ENCODE measurements around the gene SFXN2. TPM values are rescaled to one million over a fixed set of nuclear protein-coding genes. Genes with fewer than 3 reads are reported as not detected.
"Not testable (repeated sequence)": the region's sequence is repeated elsewhere in the genome, so short reads cannot be mapped to it uniquely, and the experiment has no call there.

SFXN2 gene
- polyA plus RNA-seq, 1 experiment, result 6.5 TPM

DNA sequence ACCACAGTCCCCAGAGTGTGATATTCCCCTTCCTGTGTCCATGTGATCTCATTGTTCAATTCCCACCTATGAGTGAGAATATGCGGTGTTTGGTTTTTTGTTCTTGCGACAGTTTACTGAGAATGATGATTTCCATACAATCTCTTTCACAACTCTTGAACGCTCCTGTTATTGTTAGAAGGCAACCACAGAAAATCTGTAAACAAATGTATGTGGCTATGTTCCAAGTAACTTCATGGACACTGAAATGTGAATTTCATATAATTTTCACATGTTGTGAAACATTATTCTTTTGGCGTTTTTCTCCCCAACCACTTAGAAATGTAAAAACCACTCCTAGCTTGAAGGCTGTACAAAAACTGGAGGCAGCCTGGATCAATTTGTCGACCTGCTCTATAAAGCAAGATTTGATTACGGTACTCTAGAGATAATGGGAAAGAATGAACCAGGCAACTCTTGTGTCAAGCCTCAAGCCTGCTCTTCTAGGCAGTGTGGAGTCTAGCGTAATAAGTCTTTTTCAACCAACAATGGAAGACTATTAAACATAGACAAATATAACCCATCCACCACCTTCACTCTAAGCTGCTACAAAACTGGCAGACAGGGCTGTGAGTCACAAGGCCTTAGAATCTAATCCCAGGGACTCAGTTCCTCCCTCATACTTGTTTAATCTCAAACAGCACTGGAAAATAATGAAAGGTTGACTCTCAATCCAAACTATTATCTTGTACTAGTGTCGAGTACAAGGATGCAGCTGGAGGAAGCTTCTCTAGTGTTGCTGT, 23.0 kb upstream of the SFXN2 start:
- Histone ChIP-seq H3K27ac (ENCODE audit: low read depth, low read length) (no peak overlapping the region), H3K27me3 (ENCODE audit: control insufficient read depth, insufficient read depth, low read length) (no peaks in the 10 kb centered on the region), H3K4me3 (ENCODE audit: low read depth, low read length) (no peak overlapping the region), H3K9me3 (ENCODE audit: control insufficient read depth, insufficient read depth, low read length) (no peaks in the 10 kb centered on the region)
- ChIA-PET POLR2A (interaction anchor here (0.6 kb wide), 1 partner anchor 77 kb away, joined by 6 read pairs; no protein-coding TSS in a partner anchor), CTCF (interaction anchor here (1.0 to 2.9 kb wide), 2 partner anchors 13 to 22 kb away, joined by 3 to 21 read pairs; partner anchors contain the start of genes ARL3 and SFXN2)
- TF ChIP-seq, protein P1, sequence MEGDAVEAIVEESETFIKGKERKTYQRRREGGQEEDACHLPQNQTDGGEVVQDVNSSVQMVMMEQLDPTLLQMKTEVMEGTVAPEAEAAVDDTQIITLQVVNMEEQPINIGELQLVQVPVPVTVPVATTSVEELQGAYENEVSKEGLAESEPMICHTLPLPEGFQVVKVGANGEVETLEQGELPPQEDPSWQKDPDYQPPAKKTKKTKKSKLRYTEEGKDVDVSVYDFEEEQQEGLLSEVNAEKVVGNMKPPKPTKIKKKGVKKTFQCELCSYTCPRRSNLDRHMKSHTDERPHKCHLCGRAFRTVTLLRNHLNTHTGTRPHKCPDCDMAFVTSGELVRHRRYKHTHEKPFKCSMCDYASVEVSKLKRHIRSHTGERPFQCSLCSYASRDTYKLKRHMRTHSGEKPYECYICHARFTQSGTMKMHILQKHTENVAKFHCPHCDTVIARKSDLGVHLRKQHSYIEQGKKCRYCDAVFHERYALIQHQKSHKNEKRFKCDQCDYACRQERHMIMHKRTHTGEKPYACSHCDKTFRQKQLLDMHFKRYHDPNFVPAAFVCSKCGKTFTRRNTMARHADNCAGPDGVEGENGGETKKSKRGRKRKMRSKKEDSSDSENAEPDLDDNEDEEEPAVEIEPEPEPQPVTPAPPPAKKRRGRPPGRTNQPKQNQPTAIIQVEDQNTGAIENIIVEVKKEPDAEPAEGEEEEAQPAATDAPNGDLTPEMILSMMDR (IDR thresholded peaks at IDR 0.05; ENCODE audit: low read depth, low read length), result no peak
- DNase-seq (ENCODE audit: low read depth, low spot score), result no peak

DNA sequence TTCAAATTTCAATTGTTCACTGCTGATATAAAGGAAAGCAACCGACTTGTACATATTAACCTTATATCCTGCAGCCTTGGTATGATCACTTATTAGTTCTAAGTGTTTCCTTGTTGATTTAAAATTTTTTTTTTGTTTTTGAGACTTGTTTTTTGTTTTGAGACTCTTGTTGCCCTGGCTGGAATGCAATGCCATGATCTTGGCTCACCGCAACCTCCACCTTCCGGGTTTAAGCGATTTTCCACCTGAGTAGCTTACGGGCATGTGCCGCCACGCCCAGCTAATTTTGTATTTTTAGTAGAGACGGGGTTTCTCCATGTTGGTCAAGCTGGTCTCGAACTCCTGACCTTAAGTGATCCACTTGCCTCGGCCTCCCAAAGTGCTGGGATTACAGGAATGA, 19.0 kb upstream of the SFXN2 start:
- CTCF ChIA-PET; POLR2A ChIA-PET; H3K27ac ChIP-seq (ENCODE audit: low read depth, low read length); DNase-seq (ENCODE audit: low read depth, low spot score); H3K4me3 ChIP-seq (ENCODE audit: low read depth, low read length); H3K9me3 ChIP-seq (ENCODE audit: control insufficient read depth, insufficient read depth, low read length); H3K27me3 ChIP-seq (ENCODE audit: control insufficient read depth, insufficient read depth, low read length): not testable (repeated sequence)

DNA sequence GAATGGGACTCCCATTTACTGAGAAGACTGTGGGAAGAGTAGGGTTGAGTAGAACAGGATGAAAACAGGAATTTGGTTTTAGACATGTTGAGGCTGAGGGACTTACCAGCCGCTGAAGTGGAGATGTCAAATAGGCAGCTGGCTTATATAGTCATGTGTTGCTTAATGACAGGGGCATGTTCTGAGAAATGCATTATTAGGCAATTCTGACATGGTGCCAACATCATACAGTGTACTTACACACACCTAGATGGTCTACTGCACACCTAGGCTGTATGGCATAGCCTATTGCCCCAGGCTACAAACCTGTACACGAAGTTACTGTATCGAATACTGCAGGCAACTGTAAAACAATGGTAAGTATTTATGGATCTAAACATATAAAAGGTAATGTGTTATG, 17.7 kb upstream of the SFXN2 start:
- no peaks in the 10 kb centered on the region for H3K9me3 ChIP-seq (ENCODE audit: control insufficient read depth, insufficient read depth, low read length)
- ChIA-PET CTCF (interaction anchor here (0.6 to 0.7 kb wide), 2 partner anchors 24 to 133 kb away, joined by 3 to 6 read pairs; no protein-coding TSS in a partner anchor), POLR2A (interaction anchor here (0.9 kb wide), 1 partner anchor 17 kb away, joined by 5 read pairs; the partner anchor contains the start of gene ARL3)
- TF ChIP-seq, protein P1 (IDR thresholded peaks at IDR 0.05; ENCODE audit: low read depth, low read length), result no peak
- no peak overlapping the region for H3K27ac ChIP-seq (ENCODE audit: low read depth, low read length)
- DNase-seq (ENCODE audit: low read depth, low spot score), result no peak
- no peak overlapping the region for H3K4me3 ChIP-seq (ENCODE audit: low read depth, low read length)
- no peaks in the 10 kb centered on the region for H3K27me3 ChIP-seq (ENCODE audit: control insufficient read depth, insufficient read depth, low read length)

DNA sequence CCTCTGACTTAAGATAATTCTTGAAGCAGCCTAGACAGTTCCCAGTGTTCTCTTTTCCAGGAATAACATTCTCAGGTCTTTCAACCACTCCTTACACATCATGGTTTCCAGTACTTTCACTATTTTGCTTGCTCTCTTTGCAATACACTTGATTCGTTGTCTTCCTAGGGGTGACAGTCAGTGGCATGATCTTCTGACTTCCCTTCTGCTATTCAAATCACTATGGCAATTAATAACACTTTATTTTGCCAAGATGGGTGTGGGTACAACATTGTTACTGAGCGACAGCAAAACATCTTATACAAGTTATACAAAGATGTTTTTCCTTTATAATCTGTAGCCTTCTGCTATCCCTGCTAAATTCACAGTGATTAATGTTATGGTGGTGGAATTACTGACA, 15.5 kb upstream of the SFXN2 start:
- no peak overlapping the region for H3K27ac ChIP-seq (ENCODE audit: low read depth, low read length)
- no peaks in the 10 kb centered on the region for H3K27me3 ChIP-seq (ENCODE audit: control insufficient read depth, insufficient read depth, low read length)
- TF ChIP-seq, protein P1 (IDR thresholded peaks at IDR 0.05; ENCODE audit: low read depth, low read length), result no peak
- H3K4me3 ChIP-seq (ENCODE audit: low read depth, low read length), result no peak overlapping the region
- no peak for DNase-seq (ENCODE audit: low read depth, low spot score)
- ChIA-PET CTCF (interaction anchor here (3.4 kb wide), 1 partner anchor 20 kb away, joined by 14 read pairs; no protein-coding TSS in a partner anchor), POLR2A (no interaction called here)
- no peaks in the 10 kb centered on the region for H3K9me3 ChIP-seq (ENCODE audit: control insufficient read depth, insufficient read depth, low read length)

DNA sequence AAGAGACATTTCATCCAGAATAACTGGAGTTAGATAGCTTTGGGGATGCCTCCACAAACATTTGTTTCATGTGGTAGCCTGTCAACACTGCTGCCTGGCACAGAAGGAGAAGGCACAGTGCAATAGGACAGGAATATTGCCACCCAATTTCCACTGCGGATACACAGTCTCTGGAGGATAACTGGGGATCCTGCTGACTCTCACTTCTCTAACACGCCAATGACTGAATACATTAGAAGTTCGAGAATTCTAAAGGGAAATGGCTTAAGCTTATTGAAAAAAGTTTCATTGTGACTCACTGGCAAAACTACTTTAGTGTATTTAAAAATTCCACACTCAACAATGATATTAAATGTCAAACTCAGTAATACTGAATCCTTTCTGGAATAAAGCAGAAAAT, 13.2 kb upstream of the SFXN2 start:
- ChIA-PET CTCF (interaction anchor here (1.2 to 3.4 kb wide), 3 partner anchors 9 to 52 kb away, joined by 3 to 14 read pairs (median 8); no protein-coding TSS in a partner anchor), POLR2A (interaction anchor here (1.0 kb wide), 2 partner anchors 9 to 26 kb away, joined by 3 read pairs; no protein-coding TSS in a partner anchor)
- H3K27me3 ChIP-seq (ENCODE audit: control insufficient read depth, insufficient read depth, low read length), result no peaks in the 10 kb centered on the region
- DNase-seq (ENCODE audit: low read depth, low spot score), result no peak
- H3K27ac ChIP-seq (ENCODE audit: low read depth, low read length), result no peak overlapping the region
- no peak overlapping the region for H3K4me3 ChIP-seq (ENCODE audit: low read depth, low read length)
- TF ChIP-seq, protein P1 (IDR thresholded peaks at IDR 0.05; ENCODE audit: low read depth, low read length), result no peak
- H3K9me3 ChIP-seq (ENCODE audit: control insufficient read depth, insufficient read depth, low read length), result no peaks in the 10 kb centered on the region
